Activated CD4-positive, alpha-beta memory T cell treated with anti-CD3 and anti-CD28 coated beads for 36 hours (primary cell): Measurements from ENCODE around the gene RAP1GAP. TPM values are rescaled to one million over a fixed set of nuclear protein-coding genes. Genes with fewer than 3 reads are reported as not detected.
"Not testable (repeated sequence)": the region's sequence is repeated elsewhere in the genome, so short reads cannot be mapped to it uniquely, and the experiment has no call there.

Source experiments
- CTCF ChIA-PET: fragments of 350-600 bp; sonication (Branson Sonifier 250); formaldehyde crosslinking; loops from one replicate; lab custom pipeline; 2021; ENCODE audit warnings: antibody characterized with exemption, inconsistent platforms; lab: Charles Lee
- POLR2A ChIA-PET: fragments of 350-600 bp; sonication (Branson Sonifier 250); formaldehyde crosslinking; loops from one replicate; lab custom pipeline; 2021; ENCODE audit warnings: antibody characterized with exemption; lab: Charles Lee
- DNase-seq: peaks from one replicate; pipeline ENCODE4 v3.0.0-alpha.2; 2020
- H3K27ac Mint-ChIP-seq: one replicate; pipeline ENCODE4 v1.8.0; 2021; ENCODE audit warnings: mixed read lengths
- H3K27me3 Mint-ChIP-seq: one replicate; pipeline ENCODE4 v1.8.0; 2021; ENCODE audit warnings: mixed read lengths
- H3K36me3 Mint-ChIP-seq: one replicate; pipeline ENCODE4 v1.8.0; 2021; ENCODE audit warnings: mixed read lengths
- H3K4me1 Mint-ChIP-seq: one replicate; pipeline ENCODE4 v1.8.0; 2021; ENCODE audit warnings: low read depth, mixed read lengths
- H3K4me3 Mint-ChIP-seq: one replicate; pipeline ENCODE4 v1.8.0; 2021; ENCODE audit warnings: mild to moderate bottlenecking, mixed read lengths
- H3K9me3 Mint-ChIP-seq: one replicate; pipeline ENCODE4 v1.8.0; 2021; ENCODE audit warnings: mixed read lengths
- intact Hi-C: fragments of 100-400 bp; cut with micrococcal nuclease; formaldehyde crosslinking; loops from one replicate; pipeline ENCODE4 v1.15.1; 2023
- total RNA-seq, 2 experiments: library from RNA; stranded (reverse); gene quantifications; one replicate each; pipeline ENCODE4 v1.2.3, GENCODE V29; 2021

The RAP1GAP gene
- total RNA-seq, 2 experiments from 2014 or later: 1.1 to 1.7 TPM

DNA sequence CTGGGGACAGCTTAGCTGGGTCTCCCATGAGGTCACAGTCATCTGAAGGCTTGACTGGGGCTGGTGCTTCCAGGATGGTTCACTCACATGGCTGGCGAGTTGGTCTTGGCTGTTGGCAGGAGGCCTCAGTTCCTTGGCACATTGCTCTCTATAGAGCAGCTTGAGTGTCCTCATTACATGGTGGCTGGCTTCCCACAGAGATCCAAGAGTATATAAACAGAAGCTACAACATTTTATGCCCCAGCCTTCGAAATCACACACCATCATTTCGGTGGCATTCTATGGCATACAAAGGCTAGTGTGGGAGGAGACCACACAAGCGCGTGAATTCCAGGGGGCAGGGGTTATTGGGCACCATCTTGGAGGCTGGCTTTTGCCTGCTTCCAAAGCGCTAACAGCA, 96.9 kb downstream of the RAP1GAP start:
- no peak overlapping the region for H3K27ac Mint-ChIP-seq
- no peaks in the 10 kb centered on the region for H3K4me1 Mint-ChIP-seq
- no peaks in the 10 kb centered on the region for H3K36me3 Mint-ChIP-seq
- no peaks in the 10 kb centered on the region for H3K9me3 Mint-ChIP-seq
- peaks cover 8% of the 10 kb centered on the region for H3K27me3 Mint-ChIP-seq
- H3K4me3 Mint-ChIP-seq: no peak overlapping the region
- ChIA-PET POLR2A (no interaction called here), CTCF (no interaction called here)
- intact Hi-C loops: no loop called here
- DNase-seq: no peak

DNA sequence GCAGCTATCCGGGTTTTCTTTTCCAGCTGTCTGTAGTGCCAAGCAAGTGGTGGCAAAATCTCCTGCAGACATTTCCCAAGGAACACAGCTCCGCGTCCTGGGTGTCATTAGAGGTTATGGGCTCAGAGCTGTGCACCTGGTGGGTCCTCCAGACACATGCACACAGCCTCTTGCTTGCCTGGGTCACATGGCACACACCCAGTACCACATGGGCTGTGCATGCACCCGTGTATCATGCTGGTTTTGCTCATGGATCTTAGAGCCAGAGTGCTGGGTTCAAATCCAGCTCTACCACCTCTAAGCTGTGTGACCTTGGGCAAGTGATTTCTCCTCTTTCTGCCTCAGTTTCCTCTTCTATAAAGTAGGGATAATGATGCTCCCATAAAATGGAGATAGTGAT, 98.3 kb downstream of the RAP1GAP start:
- ChIA-PET POLR2A (no interaction called here), CTCF (no interaction called here)
- Mint-ChIP-seq H3K27me3 (peaks cover 6% of the 10 kb centered on the region), H3K9me3 (no peaks in the 10 kb centered on the region), H3K4me1 (no peaks in the 10 kb centered on the region), H3K36me3 (no peaks in the 10 kb centered on the region), H3K4me3 (no peak overlapping the region), H3K27ac (no peak overlapping the region)
- DNase-seq: no peak
- intact Hi-C loops: no loop called here

- Mint-ChIP-seq H3K4me3 (no peak overlapping the region), H3K9me3 (no peaks in the 10 kb centered on the region), H3K27ac (no peak overlapping the region), H3K27me3 (peaks cover 5% of the 10 kb centered on the region), H3K4me1 (no peaks in the 10 kb centered on the region), H3K36me3 (no peaks in the 10 kb centered on the region)
- CTCF ChIA-PET: no interaction called here
- intact Hi-C loops: no loop called here
- POLR2A ChIA-PET: no interaction called here
- DNase-seq: no peak
These were observed 98.7 kb downstream of the RAP1GAP start for GRCh38 chr1:21570528-21570875.

DNA sequence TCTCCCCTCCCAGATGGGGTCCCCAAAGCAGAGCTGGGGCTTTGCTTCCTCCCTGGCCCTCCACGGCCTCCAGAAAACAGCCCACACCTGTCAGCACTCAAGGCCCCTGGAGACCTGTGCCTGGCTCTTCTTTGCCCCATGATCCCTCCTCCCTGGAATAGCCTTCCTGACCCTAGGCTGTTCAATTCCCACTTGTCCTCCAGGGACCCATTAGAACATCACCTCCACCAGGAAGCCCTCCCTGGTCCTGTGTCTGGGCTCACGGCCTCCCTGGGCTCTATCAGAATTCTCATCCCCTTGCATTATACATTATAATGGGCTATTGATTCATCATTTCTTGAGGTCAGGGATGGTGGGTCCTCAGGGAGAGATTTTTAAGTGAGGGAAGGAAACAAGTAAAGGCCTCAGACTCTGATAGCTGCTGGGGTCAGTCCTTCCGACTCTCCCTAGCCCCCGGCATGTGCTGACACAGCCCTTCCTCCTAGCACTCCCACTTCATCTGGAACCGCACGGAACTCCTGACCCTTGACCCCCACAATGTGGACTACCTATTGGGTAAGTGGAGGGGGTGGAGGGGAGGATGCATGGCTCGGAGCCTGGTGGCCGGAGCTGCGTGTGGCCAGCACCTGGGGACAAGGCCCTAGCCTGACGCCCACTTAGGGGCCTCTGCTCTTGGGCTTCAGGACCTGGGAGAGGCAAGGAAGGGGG, 99.2 kb downstream of the RAP1GAP start:
- ChIA-PET POLR2A (no interaction called here), CTCF (no interaction called here)
- no peak for DNase-seq
- Mint-ChIP-seq H3K27ac (no peak overlapping the region), H3K36me3 (no peaks in the 10 kb centered on the region), H3K27me3 (peaks cover 5% of the 10 kb centered on the region), H3K4me1 (no peaks in the 10 kb centered on the region), H3K9me3 (no peaks in the 10 kb centered on the region), H3K4me3 (no peak overlapping the region)
- intact Hi-C loops: no loop called here

DNA sequence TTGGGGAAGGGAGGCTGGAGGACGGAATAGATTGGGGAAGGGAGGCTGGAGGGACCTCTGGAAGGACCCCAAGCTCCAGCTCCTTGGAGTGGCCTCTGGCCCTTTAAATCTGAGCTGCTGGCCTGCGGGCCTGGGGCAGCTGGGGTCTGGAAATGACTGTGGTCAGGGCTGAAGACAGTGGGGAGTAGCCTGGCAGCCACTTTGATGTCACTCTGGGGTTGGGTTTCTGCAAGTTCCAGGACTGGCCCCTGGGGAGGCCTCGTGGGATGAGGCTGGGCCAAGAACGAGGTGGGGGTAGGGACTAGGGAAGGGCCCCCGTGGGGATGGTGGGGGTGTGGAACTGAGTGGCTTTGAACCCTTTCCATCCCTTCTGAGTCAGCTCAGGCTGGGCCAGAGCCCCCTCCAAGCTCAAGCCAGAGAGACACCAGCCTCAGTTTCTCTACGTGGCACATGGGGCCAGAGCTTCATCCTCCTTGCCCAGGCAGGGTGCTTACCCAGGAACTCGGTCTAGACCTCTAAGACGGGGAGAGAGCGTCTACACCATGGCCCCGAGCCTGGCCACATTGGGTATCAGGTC, 100.3 kb downstream of the RAP1GAP start:
- Mint-ChIP-seq H3K4me3 (no peak overlapping the region), H3K36me3 (no peaks in the 10 kb centered on the region), H3K4me1 (no peaks in the 10 kb centered on the region), H3K9me3 (no peaks in the 10 kb centered on the region), H3K27me3 (no peaks in the 10 kb centered on the region), H3K27ac (no peak overlapping the region)
- ChIA-PET CTCF (no interaction called here), POLR2A (no interaction called here)
- no peak for DNase-seq
- intact Hi-C loops: no loop called here

GRCh38 chr1:21568006-21568746, 101.0 kb downstream of the RAP1GAP start:
- DNase-seq: no peak
- no peaks in the 10 kb centered on the region for H3K4me1 Mint-ChIP-seq
- H3K4me3 Mint-ChIP-seq: no peak overlapping the region
- H3K36me3 Mint-ChIP-seq: no peaks in the 10 kb centered on the region
- no peak overlapping the region for H3K27ac Mint-ChIP-seq
- CTCF ChIA-PET: no interaction called here
- intact Hi-C loops: no loop called here
- POLR2A ChIA-PET: no interaction called here
- no peaks in the 10 kb centered on the region for H3K27me3 Mint-ChIP-seq
- H3K9me3 Mint-ChIP-seq: no peaks in the 10 kb centered on the region

DNA sequence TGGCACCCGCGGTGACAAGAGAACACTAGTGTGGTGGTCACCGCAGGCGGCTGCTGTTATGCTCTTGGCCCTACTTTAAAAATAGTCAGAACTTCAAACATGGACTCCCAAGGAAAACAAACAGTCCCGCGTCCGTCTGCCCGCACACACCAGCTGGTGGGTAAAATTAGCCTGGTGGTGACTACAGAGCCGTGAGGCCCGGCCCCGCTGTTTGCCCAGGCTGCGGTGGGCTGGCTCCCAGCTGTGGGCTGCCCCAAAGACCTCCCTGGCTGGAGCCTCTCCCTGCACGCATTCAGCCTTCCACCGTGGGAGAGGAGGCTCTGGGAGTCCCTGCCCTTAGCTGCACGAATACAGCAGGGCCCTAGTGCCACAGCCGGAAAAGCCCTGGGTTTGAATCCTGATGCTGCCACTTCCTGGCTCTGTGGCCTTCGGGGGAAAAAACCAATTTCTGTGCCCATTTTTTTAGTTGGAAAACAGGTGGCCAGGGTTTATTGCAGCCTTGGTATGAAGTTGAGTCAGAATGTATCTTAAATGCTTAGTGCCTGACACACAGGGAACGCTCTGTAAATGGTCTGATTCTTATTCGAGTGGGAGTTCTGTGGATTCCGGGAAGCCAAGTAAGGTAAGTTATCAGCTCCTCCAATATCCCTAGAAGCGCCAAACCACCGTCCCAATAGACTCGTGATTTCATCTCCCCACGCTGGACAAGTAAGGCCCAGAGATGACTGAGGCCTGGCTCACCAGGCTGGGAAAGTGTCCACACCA, 101.7 kb downstream of the RAP1GAP start:
- no peaks in the 10 kb centered on the region for H3K36me3 Mint-ChIP-seq
- no peak overlapping the region for H3K4me3 Mint-ChIP-seq
- ChIA-PET POLR2A (no interaction called here), CTCF (no interaction called here)
- H3K27me3 Mint-ChIP-seq: no peaks in the 10 kb centered on the region
- intact Hi-C loops: no loop called here
- no peak overlapping the region for H3K27ac Mint-ChIP-seq
- no peaks in the 10 kb centered on the region for H3K4me1 Mint-ChIP-seq
- no peaks in the 10 kb centered on the region for H3K9me3 Mint-ChIP-seq
- no peak for DNase-seq

GRCh38 chr1:21566361-21566760, 102.8 kb downstream of the RAP1GAP start:
- intact Hi-C loops, H3K27ac Mint-ChIP-seq, H3K4me1 Mint-ChIP-seq, H3K4me3 Mint-ChIP-seq, CTCF ChIA-PET, H3K36me3 Mint-ChIP-seq, H3K9me3 Mint-ChIP-seq, POLR2A ChIA-PET, H3K27me3 Mint-ChIP-seq, DNase-seq: not testable (repeated sequence)

GRCh38 chr1:21565285-21565684, 103.9 kb downstream of the RAP1GAP start:
- intact Hi-C loops: no loop called here
- Mint-ChIP-seq H3K4me3 (no peak overlapping the region), H3K36me3 (no peaks in the 10 kb centered on the region), H3K9me3 (no peaks in the 10 kb centered on the region), H3K4me1 (no peaks in the 10 kb centered on the region), H3K27ac (no peak overlapping the region), H3K27me3 (no peaks in the 10 kb centered on the region)
- ChIA-PET POLR2A (no interaction called here), CTCF (no interaction called here)
- no peak for DNase-seq

DNA sequence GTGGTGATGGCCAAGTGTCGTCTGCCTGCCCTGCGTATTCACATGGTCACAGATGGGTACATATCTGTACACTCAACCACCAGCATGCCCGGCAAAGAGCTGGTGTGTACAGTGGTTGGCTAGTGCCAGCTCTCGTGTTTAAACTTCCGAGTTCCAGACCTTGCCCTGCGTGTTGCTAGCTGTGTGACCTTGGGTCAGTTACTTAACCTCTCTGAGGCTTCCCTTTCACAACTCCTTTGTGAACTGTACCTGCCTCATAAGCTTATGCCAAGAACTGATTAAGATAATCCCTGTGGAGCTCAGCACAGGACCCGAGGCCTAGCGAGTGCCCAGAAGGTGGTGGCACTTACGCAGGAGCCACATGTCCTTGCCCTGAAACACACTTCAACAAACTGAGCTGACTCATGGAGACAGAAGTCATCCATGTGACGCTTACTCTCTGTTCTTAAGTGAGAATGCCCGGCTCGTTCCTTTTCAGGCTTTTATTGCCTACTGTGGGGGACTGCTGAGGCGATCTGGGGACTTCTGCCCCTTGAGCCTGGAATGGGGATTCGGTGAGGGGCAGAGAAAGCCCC, 104.5 kb downstream of the RAP1GAP start:
- Mint-ChIP-seq H3K36me3 (no peaks in the 10 kb centered on the region), H3K27me3 (no peaks in the 10 kb centered on the region), H3K4me3 (no peak overlapping the region), H3K27ac (no peak overlapping the region), H3K4me1 (no peaks in the 10 kb centered on the region), H3K9me3 (no peaks in the 10 kb centered on the region)
- intact Hi-C loops: no loop called here
- POLR2A ChIA-PET: no interaction called here
- DNase-seq: no peak
- CTCF ChIA-PET: no interaction called here

GRCh38 chr1:21563971-21564370, 105.2 kb downstream of the RAP1GAP start:
- ChIA-PET CTCF (no interaction called here), POLR2A (no interaction called here)
- Mint-ChIP-seq H3K36me3 (no peaks in the 10 kb centered on the region), H3K27ac (no peak overlapping the region), H3K4me1 (no peaks in the 10 kb centered on the region), H3K27me3 (no peaks in the 10 kb centered on the region), H3K9me3 (no peaks in the 10 kb centered on the region), H3K4me3 (no peak overlapping the region)
- no peak for DNase-seq
- intact Hi-C loops: no loop called here

DNA sequence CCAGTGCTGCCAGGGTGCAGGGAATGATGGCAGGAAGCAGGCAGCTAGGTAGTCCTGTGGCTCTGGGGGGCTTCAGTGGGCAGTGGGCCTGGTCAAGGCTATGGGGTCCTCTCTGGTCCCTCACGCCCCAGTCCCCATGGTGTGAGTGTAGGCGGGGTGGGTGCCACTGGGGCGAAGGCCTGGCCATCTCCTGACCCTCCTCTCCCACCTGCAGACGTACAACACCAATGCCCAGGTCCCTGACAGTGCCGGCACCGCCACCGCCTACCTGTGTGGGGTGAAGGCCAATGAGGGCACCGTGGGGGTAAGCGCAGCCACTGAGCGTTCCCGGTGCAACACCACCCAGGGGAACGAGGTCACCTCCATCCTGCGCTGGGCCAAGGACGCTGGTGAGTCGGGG, 106.3 kb downstream of the RAP1GAP start:
- Mint-ChIP-seq H3K36me3 (no peaks in the 10 kb centered on the region), H3K9me3 (no peaks in the 10 kb centered on the region), H3K27me3 (no peaks in the 10 kb centered on the region), H3K4me3 (no peak overlapping the region), H3K4me1 (no peaks in the 10 kb centered on the region), H3K27ac (no peak overlapping the region)
- intact Hi-C loops: no loop called here
- CTCF ChIA-PET: interaction anchor here (0.6 kb wide), 1 partner anchor 9 kb away, joined by 3 read pairs; no protein-coding TSS in a partner anchor
- no peak for DNase-seq
- POLR2A ChIA-PET: no interaction called here
